Endothelial cell of umbilical vein (primary cell): ENCODE results near the gene NEAT1. TPM values are rescaled to one million over a fixed set of nuclear protein-coding genes. Genes with fewer than 3 reads are reported as not detected.

Experiments used
- BruUV-seq: library from RNA; stranded (reverse); fragments of 400-500 nt; replicated peaks from 2 replicates; lab custom pipeline; 2021; lab: Mats Ljungman, UMichigan
- CTCF ChIA-PET: fragments of 300-600, 350-600 bp; sonication (Branson Sonifier 250); formaldehyde crosslinking; loops from one replicate; lab custom pipeline; 2021; ENCODE audit warnings: antibody characterized with exemption, inconsistent platforms; lab: Charles Lee
- POLR2A ChIA-PET: fragments of 300-600, 350-600 bp; sonication (Branson Sonifier 250); formaldehyde crosslinking; loops from one replicate; lab custom pipeline; 2021; ENCODE audit warnings: antibody characterized with exemption, inconsistent platforms; lab: Charles Lee
- DNase-seq: peaks from one replicate; pipeline ENCODE4 v3.0.0-alpha.2; 2011; ENCODE audit warnings: low read depth, low spot score
- FAIRE-seq: peaks from 2 replicates; lab custom pipeline; 2011; peaks lifted over from hg19 to GRCh38; lab: Jason Lieb, UNC
- H2AFZ ChIP-seq: 2 replicates; pipeline ENCODE4 v1.6.0; 2012; ENCODE audit warnings: low read depth, low read length, control low read depth, inconsistent platforms
- H3K27ac ChIP-seq: 2 replicates; pipeline ENCODE4 v1.5.1; 2011; ENCODE audit warnings: low read depth, mild to moderate bottlenecking, control low read depth, low read length, moderate library complexity; ENCODE audit not compliant: insufficient read depth
- H3K27me3 ChIP-seq, 2 experiments: 2 replicates each; pipeline versions ENCODE4 v1.6.0 to v1.6.1; 2011; ENCODE audit warnings: low read length in 2 of 2, mixed read lengths in 1 of 2; ENCODE audit not compliant: control insufficient read depth in 2 of 2, insufficient read depth in 2 of 2
- H3K36me3 ChIP-seq, 2 experiments: 2 replicates in 1 of 2; 3 replicates in 1 of 2; pipeline ENCODE4 v1.5.1; 2011; ENCODE audit warnings: low read length in 2 of 2, mild to moderate bottlenecking in 1 of 2, moderate library complexity in 1 of 2; ENCODE audit not compliant: control insufficient read depth in 2 of 2, insufficient read depth in 2 of 2; ENCODE audit errors: extremely low read depth in 1 of 2
- H3K4me1 ChIP-seq: 3 replicates; pipeline ENCODE4 v1.5.1; 2011; ENCODE audit warnings: mild to moderate bottlenecking, low read length; ENCODE audit not compliant: control insufficient read depth, insufficient read depth; ENCODE audit errors: extremely low read depth
- H3K4me2 ChIP-seq: 2 replicates; pipeline ENCODE4 v1.6.1; 2011; ENCODE audit warnings: low read length, control low read depth, mixed read lengths; ENCODE audit not compliant: insufficient read depth
- H3K4me3 ChIP-seq, 3 experiments: fragments of 200-600 bp in 1 of 3; sonication (generic), shearing (Covaris generic) in 1 of 3; replicated peaks in 1 of 3; 2 replicates each; pipeline ENCODE4 v1.5.1; 2011 to 2016; ENCODE audit warnings: control low read depth in 3 of 3, low read length in 3 of 3, mild to moderate bottlenecking in 2 of 3, inconsistent platforms in 1 of 3, low read depth in 1 of 3, moderate library complexity in 1 of 3; ENCODE audit not compliant: insufficient read depth in 1 of 3
- H3K79me2 ChIP-seq: 2 replicates; pipeline ENCODE4 v1.6.0; 2012; ENCODE audit warnings: low read length, inconsistent platforms; ENCODE audit not compliant: control insufficient read depth, insufficient read depth
- H3K9ac ChIP-seq: replicated peaks from 2 replicates; pipeline ENCODE3; 2011; ENCODE audit warnings: low read length, control low read depth; ENCODE audit not compliant: insufficient read depth; ENCODE audit errors: extremely low read depth
- H3K9me1 ChIP-seq: replicated peaks from 3 replicates; pipeline ENCODE4 v1.6.0; 2011; ENCODE audit warnings: mild to moderate bottlenecking, low read length; ENCODE audit not compliant: control insufficient read depth, insufficient read depth; ENCODE audit errors: extremely low read depth
- H3K9me3 ChIP-seq: replicated peaks from 2 replicates; pipeline ENCODE4 v1.5.1; 2012; ENCODE audit warnings: low read length, inconsistent platforms; ENCODE audit not compliant: control insufficient read depth, insufficient read depth
- H4K20me1 ChIP-seq: replicated peaks from 2 replicates; pipeline ENCODE3; 2011; ENCODE audit warnings: mild to moderate bottlenecking, low read length; ENCODE audit not compliant: control insufficient read depth, insufficient read depth; ENCODE audit errors: extremely low read depth
- CTCF ChIP-seq, 2 donors: IDR thresholded peaks; 1 replicate in 1 of 2; 2 replicates in 1 of 2; pipeline ENCODE4 v1.5.1; 2011; ENCODE audit warnings: low read length in 2 of 2, mild to moderate bottlenecking in 2 of 2, moderate library complexity in 2 of 2, control low read depth in 1 of 2, inconsistent platforms in 1 of 2, low read depth in 1 of 2; ENCODE audit not compliant: insufficient read depth in 1 of 2; ENCODE audit errors: extremely low read depth in 1 of 2
- EZH2 ChIP-seq: IDR thresholded peaks from 2 replicates; pipeline ENCODE4 v1.6.1; 2012; ENCODE audit warnings: borderline replicate concordance, low read depth, mild to moderate bottlenecking, moderate library complexity, low read length, inconsistent platforms; ENCODE audit not compliant: severe bottlenecking
- FOS ChIP-seq: IDR thresholded peaks from 2 replicates; pipeline ENCODE4 v1.6.1; 2011; ENCODE audit warnings: mild to moderate bottlenecking, low read length, moderate library complexity, borderline replicate concordance; ENCODE audit not compliant: insufficient read depth
- GATA2 ChIP-seq: IDR thresholded peaks from 2 replicates; pipeline ENCODE4 v1.7.0; 2011; ENCODE audit warnings: low read depth, mild to moderate bottlenecking, moderate library complexity, mixed read lengths, low read length; ENCODE audit not compliant: insufficient read length, insufficient read depth
- JUN ChIP-seq: IDR thresholded peaks from 2 replicates; pipeline ENCODE4 v1.6.1; 2011; ENCODE audit warnings: borderline replicate concordance, low read depth; ENCODE audit not compliant: insufficient read length, insufficient read depth
- MYC ChIP-seq: IDR thresholded peaks from one replicate; pipeline ENCODE4 v1.6.1; 2011; ENCODE audit warnings: mild to moderate bottlenecking, low read depth, low read length
- POLR2A ChIP-seq: IDR thresholded peaks from 2 replicates; pipeline ENCODE4 v1.6.1; 2012; ENCODE audit warnings: low read depth, mild to moderate bottlenecking, control low read depth, low read length
- POLR2AphosphoS5 ChIP-seq: IDR thresholded peaks from 2 replicates; pipeline ENCODE4 v1.6.1; 2012; ENCODE audit warnings: low read depth, mild to moderate bottlenecking, control low read depth, low read length, moderate library complexity; ENCODE audit not compliant: insufficient read depth
- dilution Hi-C: fragments of 300-500 bp; cut with MboI; formaldehyde crosslinking; loops from one replicate; pipeline ENCODE4 v1.15.0; 2019; ENCODE audit warnings: low sequenced_read_pairs; ENCODE audit not compliant: extremely low pct_ligation_motif_present
- intact Hi-C: fragments of 100-400 bp; cut with micrococcal nuclease; formaldehyde crosslinking; loops from one replicate; pipeline ENCODE4 v1.10.0; 2022
- polyA plus RNA-seq, 4 experiments: library from polyadenylated mRNA; depleted of rRNA in 3 of 4; stranded (reverse) in 3 of 4; unstranded in 1 of 4; fragments of >200 nt; gene quantifications; 2 replicates each; pipeline versions ENCODE4 v1.2.1 to v1.2.3, GENCODE V29; 2011 to 2012; ENCODE audit warnings: missing spikeins in 1 of 4
- total RNA-seq: library from RNA; stranded (reverse); gene quantifications from 2 replicates; pipeline ENCODE4 v1.2.3, GENCODE V29; 2021
- TF ChIP-seq, protein P1 (sequence below): IDR thresholded peaks from 2 replicates; pipeline ENCODE4 v1.6.1; 2011; ENCODE audit not compliant: insufficient read depth, insufficient read length

The NEAT1 gene
- total and polyA plus RNA-seq, 2 donors (not counting 3 experiments of a cell fraction or from before 2014, with no cell fraction given), result 34.4 to 957 TPM

- CTCF ChIA-PET, result interaction anchor here (0.9 to 1.1 kb wide), 3 partner anchors 16 to 107 kb away, joined by 3 to 4 read pairs (median 3); no protein-coding TSS in a partner anchor
Observed at GRCh38 chr11:65403607-65404121, 18.9 kb upstream of the NEAT1 start.

DNA sequence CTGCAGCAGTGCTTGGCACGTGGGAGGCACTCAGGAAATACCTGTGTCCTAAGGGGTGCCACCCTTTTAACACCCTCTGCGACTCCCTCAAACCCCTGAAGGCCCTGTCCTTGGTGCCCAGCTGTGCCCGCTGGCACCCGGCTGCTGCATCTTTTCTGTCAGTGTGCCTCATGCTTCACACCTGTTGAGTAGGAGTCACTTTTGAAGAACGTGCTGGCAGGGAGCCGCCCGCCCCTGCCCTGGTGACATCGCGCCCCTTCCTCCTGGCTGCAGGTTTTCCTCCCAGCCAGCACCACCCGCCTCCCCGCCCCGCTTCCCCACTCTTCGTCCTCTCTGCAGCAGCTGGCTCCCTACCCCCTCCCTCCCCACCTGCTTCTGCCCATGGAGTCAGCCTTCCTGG lies 18.4 kb upstream of the NEAT1 start:
- ChIA-PET CTCF (interaction anchor here (0.9 to 1.0 kb wide), 2 partner anchors 17 to 106 kb away, joined by 3 read pairs; no protein-coding TSS in a partner anchor), POLR2A (no interaction called here)
- no peaks in the 10 kb centered on the region for H3K9me3 ChIP-seq
- dilution Hi-C loops, result no loop called here
- no peaks in the 10 kb centered on the region for H3K79me2 ChIP-seq
- TF ChIP-seq FOS, result no peak
- no peak for TF ChIP-seq GATA2
- TF ChIP-seq, protein P1, sequence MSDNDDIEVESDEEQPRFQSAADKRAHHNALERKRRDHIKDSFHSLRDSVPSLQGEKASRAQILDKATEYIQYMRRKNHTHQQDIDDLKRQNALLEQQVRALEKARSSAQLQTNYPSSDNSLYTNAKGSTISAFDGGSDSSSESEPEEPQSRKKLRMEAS, result no peak
- TF ChIP-seq MYC, result no peak
- TF ChIP-seq EZH2, result no peak
- TF ChIP-seq POLR2A, result no peak
- no peak for TF ChIP-seq JUN
- no peak for TF ChIP-seq CTCF (IDR thresholded peaks at IDR 0.05; ENCODE audit: extremely low read depth in 1 of 2, insufficient read depth in 1 of 2, low read depth in 1 of 2, low read length in 2 of 2)
- TF ChIP-seq POLR2AphosphoS5, result no peak
- no peak overlapping the region for H2AFZ ChIP-seq
- intact Hi-C loops, result no loop called here
- no peaks in the 10 kb centered on the region for H3K27me3 ChIP-seq
- H3K36me3 ChIP-seq, result peaks cover 10 to 42% of the 10 kb centered on the region in 2 experiments
- BruUV-seq, result no TSS peak
- H3K9ac ChIP-seq, result no peak overlapping the region
- H4K20me1 ChIP-seq, result no peaks in the 10 kb centered on the region
- H3K4me3 ChIP-seq, result no peak overlapping the region
- no peak overlapping the region for H3K4me2 ChIP-seq
- DNase-seq, result no peak
- no peaks in the 10 kb centered on the region for H3K9me1 ChIP-seq
- H3K27ac ChIP-seq, result no peak overlapping the region
- no peak for FAIRE-seq
- H3K4me1 ChIP-seq, result no peaks in the 10 kb centered on the region

More at GRCh38 chr11:65403607-65404121, 18.9 kb upstream of the NEAT1 start:
- Histone ChIP-seq H2AFZ (no peak overlapping the region), H3K4me3 (no peak overlapping the region), H3K27me3 (no peaks in the 10 kb centered on the region), H3K9me3 (no peaks in the 10 kb centered on the region), H4K20me1 (no peaks in the 10 kb centered on the region), H3K9me1 (no peaks in the 10 kb centered on the region), H3K79me2 (no peaks in the 10 kb centered on the region), H3K9ac (no peak overlapping the region), H3K36me3 (peaks cover 11 to 43% of the 10 kb centered on the region in 2 experiments), H3K4me2 (no peak overlapping the region), H3K4me1 (no peaks in the 10 kb centered on the region), H3K27ac (no peak overlapping the region)
- BruUV-seq, result no TSS peak
- no peak for FAIRE-seq
- intact Hi-C loops, result no loop called here
- TF ChIP-seq CTCF (IDR thresholded peaks at IDR 0.05; ENCODE audit: extremely low read depth in 1 of 2, insufficient read depth in 1 of 2, low read depth in 1 of 2, low read length in 2 of 2), result no peak
- dilution Hi-C loops, result no loop called here
- POLR2A ChIA-PET, result no interaction called here
- DNase-seq, result no peak
